ENCODE measurements around the gene DNAJC18. TPM values are rescaled to one million over a fixed set of nuclear protein-coding genes. Genes with fewer than 3 reads are reported as not detected.

Gene DNAJC18
- total RNA-seq, 1 experiment from 2014 or later = 12.5 TPM

DNA sequence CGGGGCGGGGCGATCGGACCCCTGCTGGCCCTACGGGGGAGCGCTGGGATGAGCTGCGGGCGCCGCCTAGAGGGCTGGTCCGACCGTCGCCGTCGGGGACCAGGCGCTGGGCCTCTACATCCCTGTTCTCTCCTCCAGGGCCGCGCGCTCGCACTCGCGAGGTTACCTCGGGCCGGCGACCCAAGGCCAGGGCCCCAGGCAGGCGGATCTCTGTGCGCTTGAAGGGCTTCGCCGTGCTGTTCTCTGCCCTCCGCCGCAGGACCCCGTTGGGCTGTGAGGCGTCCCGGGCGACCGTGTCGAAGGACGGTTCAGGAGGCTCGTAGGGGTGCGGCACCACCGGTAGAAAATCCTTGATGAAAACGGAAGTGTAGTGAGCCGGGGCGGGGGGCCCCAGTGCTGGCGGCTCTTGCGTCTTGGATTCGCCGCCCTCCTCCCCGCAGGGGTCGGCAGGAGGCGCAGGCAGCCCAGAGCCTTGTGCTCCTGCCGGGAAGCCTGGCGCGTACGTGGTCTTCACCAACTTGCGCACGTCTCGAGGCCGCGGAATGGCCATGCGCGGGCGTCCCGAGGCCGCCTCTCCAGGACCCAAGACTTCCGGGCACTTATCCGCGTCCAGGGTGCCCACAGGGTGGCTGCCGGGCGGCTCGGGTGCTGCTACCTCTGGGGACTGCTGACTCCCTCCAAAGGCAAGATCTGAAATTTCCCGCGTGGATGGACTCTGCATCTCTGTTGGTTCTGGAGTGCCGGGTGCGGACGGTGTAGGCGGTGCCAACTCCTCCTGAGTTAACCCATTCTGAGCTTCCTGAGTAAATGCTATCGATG is 46.4 kb downstream of the DNAJC18 start:
- BruUV-seq (replicated peaks) = TSS peak; percentile 63
- intact Hi-C loops (cut with micrococcal nuclease; ENCODE audit: unreplicated experiment) = loop anchor here (1.0 kb wide), 2 partner anchors 10 to 51 kb away; no protein-coding TSS in a partner anchor
- CTCF ChIA-PET = interaction anchor here (0.6 to 1.2 kb wide), 5 partner anchors 11 to 263 kb away, joined by 3 to 8 read pairs (median 5); partner anchors contain the start of genes PAIP2 and SPATA24

DNA sequence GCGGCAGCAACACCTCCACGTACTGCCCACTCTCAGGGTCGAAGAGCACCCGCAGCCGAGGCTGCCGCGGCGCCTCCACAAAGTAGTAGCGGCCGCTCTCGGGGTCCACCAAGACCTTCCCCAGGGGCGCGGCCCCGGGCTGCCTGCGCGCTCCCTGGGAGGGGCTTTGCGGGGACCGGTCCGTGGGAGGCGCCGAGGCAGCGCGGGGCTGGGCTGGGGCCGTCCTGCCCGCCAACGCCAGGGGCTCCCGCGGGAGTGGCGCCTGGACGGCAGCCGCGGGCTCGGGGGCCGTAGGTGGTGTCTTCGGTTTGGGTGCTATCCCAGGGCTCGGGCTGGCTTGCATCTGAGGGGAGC is 47.0 kb downstream of the DNAJC18 start:
- no peaks in the 10 kb centered on the region for H3K27me3 Mint-ChIP-seq (ENCODE audit: insufficient read depth, unreplicated experiment)
- CTCF ChIA-PET = interaction anchor here (0.6 to 1.2 kb wide), 3 partner anchors 11 to 69 kb away, joined by 3 to 5 read pairs (median 3); partner anchors contain the start of gene SPATA24
- H3K4me3 ChIP-seq (ENCODE audit: low read depth, low read length) = peak overlapping the region; percentile 86

More for the DNA sequence above, 46.4 kb downstream of the DNAJC18 start:
- peaks cover 9% of the 10 kb centered on the region for H3K4me1 Mint-ChIP-seq (ENCODE audit: low read depth, unreplicated experiment)
- Histone ChIP-seq H3K9me3 (no peaks in the 10 kb centered on the region), H3K4me3 (ENCODE audit: low read depth, low read length) (peak overlapping the region; percentile 86), H3K36me3 (ENCODE audit: control insufficient read depth, insufficient read depth, low read length) (no peaks in the 10 kb centered on the region; the same call in 1 of the 2 replicates), H3K4me1 (peaks cover 22% of the 10 kb centered on the region), H3K27me3 (replicated peaks; ENCODE audit: control insufficient read depth, insufficient read depth, low read length) (no peaks in the 10 kb centered on the region)
- peaks cover 14% of the 10 kb centered on the region for H3K36me3 Mint-ChIP-seq (ENCODE audit: insufficient read depth, unreplicated experiment)
- H3K4me3 Mint-ChIP-seq (ENCODE audit: unreplicated experiment) = peak overlapping the region; percentile 82
- H3K9me3 Mint-ChIP-seq (ENCODE audit: unreplicated experiment) = no peaks in the 10 kb centered on the region
- no peaks in the 10 kb centered on the region for H3K27me3 Mint-ChIP-seq (ENCODE audit: insufficient read depth, unreplicated experiment)
- peak overlapping the region; percentile 79 for H3K27ac Mint-ChIP-seq (ENCODE audit: unreplicated experiment)
- POLR2A ChIA-PET = interaction anchor here (0.6 to 1.0 kb wide), 2 partner anchors 11 to 51 kb away, joined by 4 read pairs; partner anchors contain the start of gene SPATA24
- DNase-seq = peak; percentile 85 to 89
- TF ChIP-seq, protein P1, sequence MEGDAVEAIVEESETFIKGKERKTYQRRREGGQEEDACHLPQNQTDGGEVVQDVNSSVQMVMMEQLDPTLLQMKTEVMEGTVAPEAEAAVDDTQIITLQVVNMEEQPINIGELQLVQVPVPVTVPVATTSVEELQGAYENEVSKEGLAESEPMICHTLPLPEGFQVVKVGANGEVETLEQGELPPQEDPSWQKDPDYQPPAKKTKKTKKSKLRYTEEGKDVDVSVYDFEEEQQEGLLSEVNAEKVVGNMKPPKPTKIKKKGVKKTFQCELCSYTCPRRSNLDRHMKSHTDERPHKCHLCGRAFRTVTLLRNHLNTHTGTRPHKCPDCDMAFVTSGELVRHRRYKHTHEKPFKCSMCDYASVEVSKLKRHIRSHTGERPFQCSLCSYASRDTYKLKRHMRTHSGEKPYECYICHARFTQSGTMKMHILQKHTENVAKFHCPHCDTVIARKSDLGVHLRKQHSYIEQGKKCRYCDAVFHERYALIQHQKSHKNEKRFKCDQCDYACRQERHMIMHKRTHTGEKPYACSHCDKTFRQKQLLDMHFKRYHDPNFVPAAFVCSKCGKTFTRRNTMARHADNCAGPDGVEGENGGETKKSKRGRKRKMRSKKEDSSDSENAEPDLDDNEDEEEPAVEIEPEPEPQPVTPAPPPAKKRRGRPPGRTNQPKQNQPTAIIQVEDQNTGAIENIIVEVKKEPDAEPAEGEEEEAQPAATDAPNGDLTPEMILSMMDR (IDR thresholded peaks at IDR 0.05; ENCODE audit: insufficient read depth in 1 of 2, low read depth in 1 of 2, low read length in 1 of 2, severe bottlenecking in 1 of 2, unreplicated experiment in 1 of 2) = peak; percentile 85 to 94

More for the DNA sequence above, 47.0 kb downstream of the DNAJC18 start:
- intact Hi-C loops (cut with micrococcal nuclease; ENCODE audit: unreplicated experiment) = no loop called here
- H3K9me3 ChIP-seq = no peaks in the 10 kb centered on the region
- Mint-ChIP-seq H3K27ac (ENCODE audit: unreplicated experiment) (peak overlapping the region; percentile 79), H3K4me3 (ENCODE audit: unreplicated experiment) (peak overlapping the region; percentile 82), H3K4me1 (ENCODE audit: low read depth, unreplicated experiment) (peaks cover 9% of the 10 kb centered on the region), H3K9me3 (ENCODE audit: unreplicated experiment) (no peaks in the 10 kb centered on the region), H3K36me3 (ENCODE audit: insufficient read depth, unreplicated experiment) (peaks cover 14% of the 10 kb centered on the region)
- H3K27me3 ChIP-seq (replicated peaks; ENCODE audit: control insufficient read depth, insufficient read depth, low read length) = no peaks in the 10 kb centered on the region
- no peaks in the 10 kb centered on the region for H3K36me3 ChIP-seq (ENCODE audit: control insufficient read depth, insufficient read depth, low read length)
- TF ChIP-seq, protein P1 (IDR thresholded peaks at IDR 0.05; ENCODE audit: insufficient read depth in 1 of 2, low read depth in 1 of 2, low read length in 1 of 2, severe bottlenecking in 1 of 2, unreplicated experiment in 1 of 2) = no peak
- H3K4me1 ChIP-seq = peaks cover 22% of the 10 kb centered on the region
- BruUV-seq (replicated peaks) = no TSS peak
- no peak for DNase-seq
- POLR2A ChIA-PET = no interaction called here

Measured in Caco-2 (cell line).